HG03565 (cell line): ENCODE results near the gene CR1.
"Not testable (repeated sequence)": the region's sequence is repeated elsewhere in the genome, so short reads cannot be mapped to it uniquely, and the experiment has no call there.

Experiments
- ATAC-seq: cut with Tn5 transposase; IDR thresholded peaks from one replicate; pipeline ENCODE4 v1.9.1; 2021; ENCODE audit warnings: mild to moderate bottlenecking, moderate library complexity; ENCODE audit not compliant: unreplicated experiment

The CR1 gene

DNA sequence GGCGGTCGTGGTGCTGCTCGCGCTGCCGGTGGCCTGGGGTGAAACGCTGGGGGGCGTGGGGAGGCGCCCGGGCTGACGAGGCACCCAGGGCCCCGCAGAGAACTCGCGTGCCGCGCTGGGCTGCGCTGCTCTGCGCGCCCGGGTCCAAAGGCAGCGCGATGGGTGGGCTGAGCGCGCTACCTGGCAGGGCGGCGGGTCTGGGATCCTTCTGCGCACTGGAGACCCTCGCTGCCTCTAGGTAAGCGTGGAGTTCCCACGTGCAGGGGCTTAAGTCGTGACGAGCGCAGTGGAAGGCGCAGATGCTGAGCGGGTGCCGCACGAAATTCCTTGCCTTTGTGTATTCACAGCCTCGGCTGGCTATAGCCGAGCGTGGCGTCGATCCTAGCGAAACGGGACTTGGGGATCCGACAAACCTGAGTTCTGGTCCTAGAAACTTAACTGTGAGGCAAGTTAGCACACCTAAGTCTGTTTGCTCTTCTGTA lies 173.6 kb downstream of the CR1 start:
- no peak for ATAC-seq

DNA sequence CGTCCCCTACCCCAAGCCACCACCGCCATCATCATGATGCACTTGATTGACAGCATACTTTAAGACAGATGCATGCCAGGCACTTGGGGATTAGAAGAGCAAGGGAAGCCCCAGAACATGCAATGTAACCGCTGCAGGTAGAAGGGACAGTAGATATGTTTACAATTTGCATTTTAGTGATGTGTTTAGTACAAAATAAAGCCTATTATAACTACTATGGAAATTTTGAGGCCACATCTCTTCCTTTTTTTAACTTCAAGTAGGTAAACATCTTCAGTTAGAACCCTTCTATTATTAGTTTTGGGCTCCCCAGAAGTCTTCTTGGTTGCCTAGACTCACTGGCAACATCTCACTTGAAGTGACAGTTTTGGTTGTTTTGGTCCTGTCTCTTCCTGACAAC lies 174.2 kb downstream of the CR1 start:
- peak; percentile 59 for ATAC-seq

DNA sequence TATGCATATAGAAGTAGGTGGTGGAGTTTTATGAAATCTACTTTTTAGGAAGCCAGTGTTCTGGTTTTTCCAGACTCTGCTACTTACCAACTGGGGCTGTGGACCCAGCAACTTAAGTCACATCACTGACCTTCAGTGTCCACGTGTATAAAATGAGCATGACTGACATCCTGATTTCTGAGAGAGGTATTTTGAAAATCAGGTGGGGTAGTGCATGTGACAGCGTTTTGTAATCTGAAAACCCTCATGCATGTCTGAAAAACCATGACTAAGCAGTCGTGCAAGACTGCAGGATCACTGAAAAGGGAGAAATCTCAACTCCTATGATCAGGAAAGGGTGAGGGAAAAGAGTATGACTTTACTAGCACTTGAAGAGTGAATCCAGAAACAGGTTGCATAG lies 175.0 kb downstream of the CR1 start:
- ATAC-seq, result no peak

DNA sequence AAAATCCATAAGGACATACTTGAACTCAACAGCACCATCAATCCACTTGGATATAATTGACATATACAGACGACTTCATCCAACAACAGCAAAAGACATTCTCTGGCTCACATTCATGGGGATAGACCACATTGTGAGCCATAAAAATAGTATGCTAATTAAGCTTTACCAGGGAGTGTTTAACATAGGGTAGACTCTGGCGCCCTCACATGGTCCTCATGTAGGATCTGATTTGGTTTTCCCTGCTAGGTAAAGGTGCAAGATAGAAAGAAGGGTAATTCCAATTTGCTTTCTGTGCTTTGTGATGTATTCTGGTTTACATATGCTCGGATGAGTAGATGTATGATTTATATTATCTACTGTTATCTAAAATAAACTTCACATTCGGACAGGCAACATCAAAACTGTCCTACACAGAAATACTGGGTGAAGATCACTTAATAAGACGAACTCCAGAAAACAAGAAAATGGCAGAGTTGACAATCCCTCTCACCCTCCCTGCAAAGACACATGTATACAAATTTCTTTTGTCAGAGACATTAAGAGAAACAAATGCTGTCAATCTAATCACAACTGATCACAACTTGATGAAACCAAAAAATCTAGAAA lies 176.7 kb downstream of the CR1 start:
- no peak for ATAC-seq

DNA sequence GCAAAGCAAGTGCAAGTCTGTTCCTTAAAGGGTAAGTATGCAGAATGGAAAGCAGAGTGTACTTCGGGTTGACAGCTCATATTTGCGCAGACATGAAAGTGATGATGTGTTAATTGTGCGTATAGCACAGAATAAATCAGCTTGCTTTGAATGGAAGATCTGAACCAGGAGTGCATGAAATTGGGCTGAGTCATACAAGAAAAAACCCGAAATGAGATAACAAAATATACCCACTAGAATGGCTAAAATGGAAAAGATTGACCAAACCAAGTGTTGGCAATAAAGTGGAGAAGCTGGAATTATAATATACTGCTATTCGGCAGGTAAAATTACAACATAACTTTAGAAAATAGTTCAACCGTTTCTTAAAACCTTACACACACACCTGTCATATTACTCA lies 177.4 kb downstream of the CR1 start:
- ATAC-seq, result no peak

DNA sequence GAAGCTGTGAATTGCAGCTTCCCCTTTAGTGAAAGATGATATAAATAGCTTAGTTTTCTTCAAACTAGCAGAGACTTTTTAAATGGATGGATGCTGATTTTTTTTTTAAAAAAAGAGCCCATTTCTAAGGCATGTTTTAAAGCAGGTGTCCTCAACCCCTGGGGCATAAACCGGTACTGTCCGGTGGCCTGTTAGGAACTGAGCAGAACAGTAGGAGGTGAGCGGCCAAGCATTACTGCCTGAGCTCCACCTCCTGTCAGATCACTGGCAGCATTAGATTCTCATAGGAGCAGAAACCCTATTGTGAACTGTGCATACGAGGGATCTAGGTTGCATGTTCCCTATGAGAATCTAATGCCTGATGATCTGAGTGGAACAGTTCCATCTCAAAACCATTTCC lies 180.2 kb downstream of the CR1 start:
- ATAC-seq, result no peak

DNA sequence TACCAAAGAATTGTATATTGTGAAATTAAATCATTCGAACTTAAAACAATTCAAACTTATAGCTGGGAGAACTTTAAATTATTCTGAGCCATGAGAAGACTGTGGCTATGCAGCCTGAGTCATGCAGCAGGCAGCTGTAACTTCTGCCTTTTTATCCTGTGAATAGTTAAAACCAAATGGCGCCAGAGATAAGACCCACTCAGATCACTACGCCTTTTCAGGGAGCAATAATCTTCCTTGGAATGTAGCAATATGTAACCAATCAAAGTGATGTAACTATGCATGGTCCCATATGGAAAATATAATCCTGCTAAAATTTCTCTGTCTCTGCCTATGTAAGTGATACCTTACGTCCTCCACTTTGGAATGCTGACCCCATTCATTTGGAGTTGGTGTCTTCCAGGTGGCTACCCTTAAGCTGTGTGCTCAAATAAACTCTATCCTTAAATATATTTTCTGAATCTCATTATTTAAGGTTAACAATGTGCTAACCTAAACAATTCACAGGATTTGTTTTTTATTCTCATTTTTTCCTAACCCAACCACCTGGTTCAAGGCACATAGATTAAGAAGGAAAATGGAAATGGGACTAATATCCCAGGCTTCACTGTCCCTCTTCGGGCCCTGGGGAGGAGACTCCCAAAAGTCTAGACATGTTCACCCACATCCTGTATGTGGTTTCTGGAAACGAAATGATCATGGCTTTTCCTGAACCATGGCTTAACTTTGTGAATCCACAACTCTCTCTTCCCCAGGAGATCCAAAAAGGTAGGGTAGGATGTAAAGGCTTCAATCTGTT lies 184.8 kb downstream of the CR1 start:
- not testable (repeated sequence) for ATAC-seq

DNA sequence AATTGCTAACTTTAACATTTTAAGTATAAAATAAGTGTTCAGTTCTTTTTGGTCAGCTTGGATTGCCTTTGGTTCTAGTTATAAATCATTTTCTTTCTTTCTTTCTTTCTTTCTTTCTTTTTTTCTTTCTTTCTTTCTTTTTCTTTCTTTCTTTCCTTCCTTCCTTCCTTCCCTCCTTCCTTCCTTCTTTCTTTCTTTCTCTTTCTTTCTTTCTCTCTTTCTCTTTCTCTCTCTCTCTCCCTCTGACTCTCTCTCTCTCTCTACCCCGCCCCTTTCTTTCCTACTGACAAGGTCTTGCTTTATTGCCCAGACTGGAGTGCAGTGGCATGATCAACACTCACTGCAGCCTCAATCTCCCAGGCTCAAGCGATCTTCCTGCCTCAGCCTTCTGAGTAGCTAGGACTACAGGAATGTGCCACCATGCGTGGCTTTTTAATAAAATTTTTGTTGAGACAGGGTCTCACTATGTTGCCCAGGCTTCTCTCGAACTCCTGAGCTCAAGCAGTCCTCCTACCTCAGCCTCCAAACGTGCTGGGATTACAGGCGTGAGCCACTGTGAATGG lies 187.0 kb downstream of the CR1 start:
- ATAC-seq, result not testable (repeated sequence)

DNA sequence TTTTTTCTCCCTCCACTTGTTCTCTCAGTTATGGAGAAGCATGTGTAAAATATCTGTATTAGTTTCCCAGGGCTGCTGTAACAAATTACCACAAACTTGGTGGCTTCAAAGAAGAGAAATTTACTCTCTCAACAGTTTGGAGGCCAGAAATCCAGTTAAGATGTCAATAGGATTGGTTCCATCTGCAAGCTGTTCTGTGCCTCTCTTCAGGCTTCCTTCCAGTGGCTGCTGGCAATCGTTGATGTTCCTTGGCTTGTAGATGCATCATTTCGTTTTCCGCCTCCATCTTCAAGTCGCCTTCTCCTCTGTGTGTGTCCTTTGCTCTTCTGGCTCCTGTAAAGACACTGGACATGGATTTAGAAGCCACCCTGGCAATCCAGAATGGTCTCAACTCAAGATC lies 194.6 kb downstream of the CR1 start:
- ATAC-seq, result not testable (repeated sequence)

DNA sequence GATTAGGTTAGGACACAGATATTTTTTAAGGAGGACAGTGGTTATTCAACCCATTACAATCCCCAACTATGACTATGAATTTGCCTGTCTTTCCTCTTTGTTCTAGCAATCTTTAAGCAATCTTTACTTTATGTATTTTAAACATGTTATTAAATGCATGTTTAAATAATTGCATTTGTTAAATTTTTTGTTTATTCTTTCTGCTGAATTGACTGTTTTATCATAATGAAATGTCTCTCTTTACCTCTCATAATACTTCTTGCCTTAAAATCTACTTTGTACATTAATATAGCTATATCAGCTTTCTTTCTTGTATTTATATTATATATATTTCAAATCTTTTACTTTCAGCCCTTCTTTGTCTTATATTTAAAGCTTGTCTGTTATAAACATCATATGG lies 195.1 kb downstream of the CR1 start:
- no peak for ATAC-seq
